Measurements from ENCODE around the gene WTAP. TPM values are rescaled to one million over a fixed set of nuclear protein-coding genes. Genes with fewer than 3 reads are reported as not detected.

Gene WTAP
- total and polyA plus RNA-seq, 4 donors, result 21.0 to 43.8 (median 36.5) TPM

DNA sequence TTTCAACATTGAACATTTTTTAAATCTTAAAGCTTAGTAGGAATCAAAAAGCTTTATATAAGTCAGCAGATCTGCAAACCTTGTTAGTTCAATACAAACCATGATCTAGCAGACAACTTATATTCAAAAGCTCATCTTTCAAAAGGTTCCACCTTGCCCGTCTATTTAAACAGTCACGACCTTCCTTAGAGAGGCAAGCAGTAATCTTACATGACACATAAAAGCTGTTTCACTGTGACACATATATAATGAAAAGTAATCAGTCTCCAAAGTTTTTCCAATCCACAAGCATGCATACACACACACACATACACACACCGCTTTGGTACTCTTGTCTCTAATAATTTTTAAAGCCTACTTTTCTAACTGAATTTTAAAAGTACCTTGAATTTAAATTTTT is 47.2 kb upstream of the WTAP start (continued):
- TF ChIP-seq HNF4A (conservative IDR thresholded peaks at IDR 0.05), result no peak
- TF ChIP-seq, protein P1, sequence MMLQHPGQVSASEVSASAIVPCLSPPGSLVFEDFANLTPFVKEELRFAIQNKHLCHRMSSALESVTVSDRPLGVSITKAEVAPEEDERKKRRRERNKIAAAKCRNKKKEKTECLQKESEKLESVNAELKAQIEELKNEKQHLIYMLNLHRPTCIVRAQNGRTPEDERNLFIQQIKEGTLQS (IDR thresholded peaks at IDR 0.05), result no peak

- no peak overlapping the region for H3K4me3 ChIP-seq (ENCODE audit: low read depth in 1 of 3, low read length in 3 of 3)
Observed at GRCh38 chr6:159681191-159681880, 46.0 kb upstream of the WTAP start.

More at GRCh38 chr6:159681191-159681880, 46.0 kb upstream of the WTAP start:
- peaks cover 7 to 59% (median 47%) of the 10 kb centered on the region in 4 donors for H3K36me3 ChIP-seq (ENCODE audit: control insufficient read depth in 4 of 4, insufficient read depth in 3 of 4, low read depth in 1 of 4, low read length in 3 of 4)
- H3K4me1 ChIP-seq (ENCODE audit: control insufficient read depth in 4 of 4, insufficient read depth in 4 of 4, low read length in 3 of 4), result peaks cover 2 to 28% (median 21%) of the 10 kb centered on the region in 4 donors
- H3K9ac ChIP-seq (ENCODE audit: low read depth in 1 of 2, low read length in 2 of 2), result no peak overlapping the region
- H3K27ac ChIP-seq (ENCODE audit: low read depth in 1 of 2, low read length in 2 of 2), result no peak overlapping the region
- 84% methylated on average over 10 of the region's 10 CpGs for WGBS
- no peak for DNase-seq (ENCODE audit: low spot score)
- H3K27me3 ChIP-seq (ENCODE audit: control insufficient read depth in 4 of 4, insufficient read depth in 4 of 4, low read length in 3 of 4), result no peaks in the 10 kb centered on the region
- TF ChIP-seq REST (IDR thresholded peaks at IDR 0.05) (no peak), GABPA (IDR thresholded peaks at IDR 0.05 in 1 of 2, conservative IDR thresholded peaks at IDR 0.05 in 1 of 2) (no peak), HNF4G (IDR thresholded peaks at IDR 0.05) (no peak), FOXA2 (IDR thresholded peaks at IDR 0.05) (no peak), TAF1 (conservative IDR thresholded peaks at IDR 0.05) (no peak), EGR1 (IDR thresholded peaks at IDR 0.05; ENCODE audit: low read depth in 2 of 2) (no peak), RAD21 (IDR thresholded peaks at IDR 0.05) (no peak), FOXA1 (IDR thresholded peaks at IDR 0.05) (no peak), CTCF (IDR thresholded peaks at IDR 0.05; ENCODE audit: low read depth, low read length, missing input control) (no peak), ZBTB33 (IDR thresholded peaks at IDR 0.05) (no peak), JUND (IDR thresholded peaks at IDR 0.05) (no peak), YY1 (IDR thresholded peaks at IDR 0.05) (no peak), NR2F2 (IDR thresholded peaks at IDR 0.05) (no peak), SP1 (IDR thresholded peaks at IDR 0.05) (no peak), RXRA (IDR thresholded peaks at IDR 0.05) (no peak), HNF4A (conservative IDR thresholded peaks at IDR 0.05) (no peak)
- TF ChIP-seq, protein P2, sequence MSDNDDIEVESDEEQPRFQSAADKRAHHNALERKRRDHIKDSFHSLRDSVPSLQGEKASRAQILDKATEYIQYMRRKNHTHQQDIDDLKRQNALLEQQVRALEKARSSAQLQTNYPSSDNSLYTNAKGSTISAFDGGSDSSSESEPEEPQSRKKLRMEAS (IDR thresholded peaks at IDR 0.05), result no peak
- TF ChIP-seq, protein P1 (IDR thresholded peaks at IDR 0.05), result no peak
- H3K9me3 ChIP-seq (ENCODE audit: control insufficient read depth in 4 of 4, low read length in 3 of 4), result no peaks in the 10 kb centered on the region

All from liver (tissue), 9 donors.